Panc1 (cell line): ENCODE data around the gene PPIE. TPM values are rescaled to one million over a fixed set of nuclear protein-coding genes. Genes with fewer than 3 reads are reported as not detected.

Experiments used
- ATAC-seq: fragments of 200-7000 bp; cut with Tn5 transposase; 2 replicates; pipeline ENCODE4 v1.9.1; 2020; ENCODE audit warnings: mild to moderate bottlenecking, moderate library complexity
- BruUV-seq: library from RNA; stranded (reverse); fragments of 400-500 nt; replicated peaks from 2 replicates; lab custom pipeline; 2021; lab: Mats Ljungman, UMichigan
- CTCF ChIA-PET: fragments of 300-600 bp; sonication (Branson Sonifier 250); formaldehyde crosslinking; loops from one replicate; lab custom pipeline; 2022; ENCODE audit warnings: antibody characterized with exemption; lab: Charles Lee
- POLR2A ChIA-PET: fragments of 300-600 bp; sonication (Branson Sonifier 250); formaldehyde crosslinking; loops from one replicate; lab custom pipeline; 2022; ENCODE audit warnings: antibody characterized with exemption; lab: Charles Lee
- DNase-seq: peaks from one replicate; pipeline ENCODE4 v3.0.0-alpha.2; 2010; ENCODE audit warnings: low read depth, low spot score
- H3K27ac ChIP-seq: 2 replicates; pipeline ENCODE4 v1.5.1; 2011; ENCODE audit warnings: mild to moderate bottlenecking, low read length, inconsistent platforms
- H3K27me3 ChIP-seq: fragments of 200-500 bp; sonication (Bioruptor generic); 2 replicates; pipeline ENCODE4 v1.6.0; 2014; ENCODE audit warnings: low read length, inconsistent platforms; ENCODE audit not compliant: control insufficient read depth, insufficient read depth
- H3K36me3 ChIP-seq: fragments of 200-500 bp; sonication (Bioruptor generic); 2 replicates; pipeline ENCODE4 v1.5.1; 2014; ENCODE audit warnings: inconsistent platforms, mild to moderate bottlenecking, low read length, moderate library complexity; ENCODE audit not compliant: control insufficient read depth, insufficient read depth
- H3K4me1 ChIP-seq: 2 replicates; pipeline ENCODE4 v1.5.1; 2011; ENCODE audit warnings: inconsistent platforms, mild to moderate bottlenecking, low read length, moderate library complexity; ENCODE audit not compliant: control insufficient read depth, insufficient read depth
- H3K4me3 ChIP-seq, 2 experiments: 2 replicates each; pipeline ENCODE4 v1.5.1; 2011 to 2012; ENCODE audit warnings: low read depth in 2 of 2, low read length in 2 of 2, mild to moderate bottlenecking in 2 of 2, inconsistent platforms in 1 of 2, moderate library complexity in 1 of 2
- H3K9me3 ChIP-seq: fragments of 200-500 bp; sonication (Bioruptor generic); 2 replicates; pipeline ENCODE4 v1.5.1; 2014; ENCODE audit warnings: low read depth, mild to moderate bottlenecking, inconsistent platforms, low read length, moderate library complexity; ENCODE audit not compliant: control insufficient read depth, insufficient read depth
- POLR2AphosphoS5 ChIP-seq: IDR thresholded peaks from 2 replicates; pipeline ENCODE4 v1.6.1; 2012; ENCODE audit warnings: mild to moderate bottlenecking, low read depth, low read length, moderate library complexity
- SIN3A ChIP-seq: IDR thresholded peaks from 2 replicates; pipeline ENCODE4 v1.6.1; 2012; ENCODE audit warnings: low read depth, mild to moderate bottlenecking, low read length, moderate library complexity, borderline replicate concordance; ENCODE audit not compliant: insufficient read depth
- TCF7L2 ChIP-seq: IDR thresholded peaks from 2 replicates; pipeline ENCODE4 v1.6.1; 2011; ENCODE audit warnings: mild to moderate bottlenecking, low read depth, low read length, inconsistent platforms
- in situ Hi-C: cut with HindIII; loops from 2 replicates; pipeline ENCODE4 v1.10.0; 2016; ENCODE audit warnings: low sequenced_read_pairs, low pct_unique_long_range_greater_than_20kb
- intact Hi-C: fragments of 100-400 bp; cut with micrococcal nuclease; formaldehyde crosslinking; loops from one replicate; pipeline ENCODE4 v1.10.0; 2022; ENCODE audit not compliant: unreplicated experiment
- total RNA-seq: library from RNA; stranded (reverse); gene quantifications from one replicate; pipeline ENCODE4 v1.2.1, GENCODE V29; 2021; ENCODE audit not compliant: unreplicated experiment
- TF ChIP-seq, protein P1 (sequence below), 2 experiments: IDR thresholded peaks; 2 replicates each; pipeline ENCODE4 v1.6.1; 2011 to 2012; ENCODE audit warnings: low read depth in 2 of 2, control low read depth in 1 of 2, low read length in 1 of 2, mild to moderate bottlenecking in 1 of 2, moderate library complexity in 1 of 2; ENCODE audit not compliant: insufficient read depth in 1 of 2
- TF ChIP-seq, protein P2 (sequence below): fragments of 450-650 bp; IDR thresholded peaks from 2 replicates; pipeline ENCODE4 v1.5.1; 2017; ENCODE audit warnings: mild to moderate bottlenecking

PPIE gene
- total RNA-seq, 1 experiment from 2014 or later, result 53.0 TPM

DNA sequence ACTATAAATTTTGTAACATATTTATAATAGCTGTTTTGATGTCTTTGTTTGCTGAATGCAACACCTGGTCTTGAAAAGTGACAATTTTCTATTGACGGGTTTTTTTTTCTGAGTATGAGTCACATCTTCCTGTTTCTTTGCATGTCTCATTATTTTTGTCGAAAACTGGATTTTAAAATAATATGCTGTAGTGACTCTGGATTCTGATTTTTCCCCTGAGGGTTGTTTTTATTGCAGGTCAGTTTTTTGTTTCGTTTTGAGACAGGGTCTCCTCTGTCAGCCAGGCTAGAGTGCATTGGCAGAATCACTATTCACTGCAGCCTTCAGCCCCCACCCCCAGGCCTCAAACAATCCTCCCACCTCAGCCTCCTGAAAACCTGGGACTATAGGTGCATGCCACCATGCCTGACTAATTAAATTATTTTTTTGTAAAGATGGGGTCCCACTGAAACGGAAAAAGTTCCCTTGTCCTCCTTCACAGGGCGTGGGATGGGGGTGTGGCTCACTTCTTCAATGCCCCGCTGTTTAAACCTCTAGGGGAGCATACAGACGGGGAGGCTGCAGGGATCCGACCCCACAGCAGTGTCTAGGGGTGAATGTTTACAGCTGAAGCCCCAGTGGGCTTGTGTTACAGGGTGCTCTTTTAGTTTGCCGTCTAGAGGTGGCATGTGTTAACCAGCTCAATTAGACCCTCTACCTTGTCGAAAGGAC is 11.3 kb upstream of the PPIE start:
- TF ChIP-seq POLR2AphosphoS5 (no peak), SIN3A (no peak), TCF7L2 (no peak)
- TF ChIP-seq, protein P1, sequence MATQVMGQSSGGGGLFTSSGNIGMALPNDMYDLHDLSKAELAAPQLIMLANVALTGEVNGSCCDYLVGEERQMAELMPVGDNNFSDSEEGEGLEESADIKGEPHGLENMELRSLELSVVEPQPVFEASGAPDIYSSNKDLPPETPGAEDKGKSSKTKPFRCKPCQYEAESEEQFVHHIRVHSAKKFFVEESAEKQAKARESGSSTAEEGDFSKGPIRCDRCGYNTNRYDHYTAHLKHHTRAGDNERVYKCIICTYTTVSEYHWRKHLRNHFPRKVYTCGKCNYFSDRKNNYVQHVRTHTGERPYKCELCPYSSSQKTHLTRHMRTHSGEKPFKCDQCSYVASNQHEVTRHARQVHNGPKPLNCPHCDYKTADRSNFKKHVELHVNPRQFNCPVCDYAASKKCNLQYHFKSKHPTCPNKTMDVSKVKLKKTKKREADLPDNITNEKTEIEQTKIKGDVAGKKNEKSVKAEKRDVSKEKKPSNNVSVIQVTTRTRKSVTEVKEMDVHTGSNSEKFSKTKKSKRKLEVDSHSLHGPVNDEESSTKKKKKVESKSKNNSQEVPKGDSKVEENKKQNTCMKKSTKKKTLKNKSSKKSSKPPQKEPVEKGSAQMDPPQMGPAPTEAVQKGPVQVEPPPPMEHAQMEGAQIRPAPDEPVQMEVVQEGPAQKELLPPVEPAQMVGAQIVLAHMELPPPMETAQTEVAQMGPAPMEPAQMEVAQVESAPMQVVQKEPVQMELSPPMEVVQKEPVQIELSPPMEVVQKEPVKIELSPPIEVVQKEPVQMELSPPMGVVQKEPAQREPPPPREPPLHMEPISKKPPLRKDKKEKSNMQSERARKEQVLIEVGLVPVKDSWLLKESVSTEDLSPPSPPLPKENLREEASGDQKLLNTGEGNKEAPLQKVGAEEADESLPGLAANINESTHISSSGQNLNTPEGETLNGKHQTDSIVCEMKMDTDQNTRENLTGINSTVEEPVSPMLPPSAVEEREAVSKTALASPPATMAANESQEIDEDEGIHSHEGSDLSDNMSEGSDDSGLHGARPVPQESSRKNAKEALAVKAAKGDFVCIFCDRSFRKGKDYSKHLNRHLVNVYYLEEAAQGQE (IDR thresholded peaks at IDR 0.05; ENCODE audit: insufficient read depth in 1 of 2, low read depth in 2 of 2, low read length in 1 of 2), result no peak
- TF ChIP-seq, protein P2, sequence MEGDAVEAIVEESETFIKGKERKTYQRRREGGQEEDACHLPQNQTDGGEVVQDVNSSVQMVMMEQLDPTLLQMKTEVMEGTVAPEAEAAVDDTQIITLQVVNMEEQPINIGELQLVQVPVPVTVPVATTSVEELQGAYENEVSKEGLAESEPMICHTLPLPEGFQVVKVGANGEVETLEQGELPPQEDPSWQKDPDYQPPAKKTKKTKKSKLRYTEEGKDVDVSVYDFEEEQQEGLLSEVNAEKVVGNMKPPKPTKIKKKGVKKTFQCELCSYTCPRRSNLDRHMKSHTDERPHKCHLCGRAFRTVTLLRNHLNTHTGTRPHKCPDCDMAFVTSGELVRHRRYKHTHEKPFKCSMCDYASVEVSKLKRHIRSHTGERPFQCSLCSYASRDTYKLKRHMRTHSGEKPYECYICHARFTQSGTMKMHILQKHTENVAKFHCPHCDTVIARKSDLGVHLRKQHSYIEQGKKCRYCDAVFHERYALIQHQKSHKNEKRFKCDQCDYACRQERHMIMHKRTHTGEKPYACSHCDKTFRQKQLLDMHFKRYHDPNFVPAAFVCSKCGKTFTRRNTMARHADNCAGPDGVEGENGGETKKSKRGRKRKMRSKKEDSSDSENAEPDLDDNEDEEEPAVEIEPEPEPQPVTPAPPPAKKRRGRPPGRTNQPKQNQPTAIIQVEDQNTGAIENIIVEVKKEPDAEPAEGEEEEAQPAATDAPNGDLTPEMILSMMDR, result no peak
- in situ Hi-C loops, result no loop called here
- H3K27me3 ChIP-seq, result peaks cover 8% of the 10 kb centered on the region
- intact Hi-C loops, result no loop called here
- no peak overlapping the region for H3K27ac ChIP-seq
- H3K9me3 ChIP-seq, result no peaks in the 10 kb centered on the region
- ATAC-seq, result no peak
- no peaks in the 10 kb centered on the region for H3K36me3 ChIP-seq
- CTCF ChIA-PET, result interaction anchor here (0.6 kb wide), 1 partner anchor 11 kb away, joined by 3 read pairs; the partner anchor contains the start of gene PPIE
- DNase-seq, result no peak
- POLR2A ChIA-PET, result no interaction called here
- H3K4me3 ChIP-seq, result no peak overlapping the region
- H3K4me1 ChIP-seq, result no peaks in the 10 kb centered on the region
- BruUV-seq, result no TSS peak

DNA sequence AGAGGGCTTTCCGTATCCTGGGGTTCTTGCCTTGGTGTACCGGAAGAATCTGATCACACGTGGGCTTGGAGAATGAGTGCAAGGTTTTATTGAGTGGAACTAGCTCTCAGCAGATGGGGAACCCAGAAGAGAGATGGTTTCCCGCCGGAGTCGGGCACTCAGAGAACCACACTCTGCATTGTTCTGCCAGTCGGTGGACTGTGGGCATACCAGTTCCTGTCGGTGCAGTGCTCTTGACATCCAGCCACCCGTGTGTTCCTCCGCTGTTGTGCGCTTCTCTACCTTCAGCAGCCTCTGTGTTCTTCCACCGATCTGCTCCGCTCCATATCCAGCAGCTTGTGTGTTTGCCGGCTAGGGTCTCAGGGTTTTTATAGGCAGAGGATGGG is 10.8 kb upstream of the PPIE start:
- in situ Hi-C loops, result no loop called here
- no TSS peak for BruUV-seq

More for the DNA sequence above, 10.8 kb upstream of the PPIE start:
- intact Hi-C loops, result no loop called here
- TF ChIP-seq SIN3A, result no peak
- no peak for TF ChIP-seq TCF7L2
- TF ChIP-seq, protein P1 (IDR thresholded peaks at IDR 0.05; ENCODE audit: insufficient read depth in 1 of 2, low read depth in 2 of 2, low read length in 1 of 2), result no peak
- TF ChIP-seq, protein P2, result no peak
- TF ChIP-seq POLR2AphosphoS5, result no peak
- DNase-seq (no peak), ATAC-seq (no peak)
- no peak overlapping the region for H3K27ac ChIP-seq
- ChIA-PET POLR2A (interaction anchor here (0.6 kb wide), 1 partner anchor 11 kb away, joined by 9 read pairs; the partner anchor contains the start of gene PPIE), CTCF (interaction anchor here (0.6 kb wide), 1 partner anchor 11 kb away, joined by 3 read pairs; the partner anchor contains the start of gene PPIE)
- no peak overlapping the region for H3K4me3 ChIP-seq
- no peaks in the 10 kb centered on the region for H3K9me3 ChIP-seq
- H3K4me1 ChIP-seq, result no peaks in the 10 kb centered on the region
- H3K27me3 ChIP-seq, result peaks cover 8% of the 10 kb centered on the region
- H3K36me3 ChIP-seq, result no peaks in the 10 kb centered on the region
